Stimulated activated CD4-positive, alpha-beta T cell treated with anti-CD3 and anti-CD28 coated beads, Interleukin-4, amount 100 ng/mL, for 4 hours (primary cell): ENCODE results near the gene SEPSECS.

Experiments
- DNase-seq, 2 experiments: peaks; one replicate each; pipeline ENCODE4 v3.0.0-alpha.2; 2020

The SEPSECS gene

GRCh38 chr4:25154594-25155265, 5.5 kb downstream of the SEPSECS start:
- DNase-seq, result no peak

GRCh38 chr4:25146076-25146475, 14.2 kb downstream of the SEPSECS start:
- no peak for DNase-seq

GRCh38 chr4:25144870-25145481, 15.3 kb downstream of the SEPSECS start:
- DNase-seq, result no peak

- no peak for DNase-seq
These were observed 17.8 kb downstream of the SEPSECS start for GRCh38 chr4:25142468-25142867.

GRCh38 chr4:25141592-25141991, 18.7 kb downstream of the SEPSECS start:
- DNase-seq, result no peak

- no peak for DNase-seq
These were observed 27.1 kb downstream of the SEPSECS start for GRCh38 chr4:25133132-25133531.

GRCh38 chr4:25131926-25132325, 28.3 kb downstream of the SEPSECS start:
- no peak for DNase-seq

GRCh38 chr4:25131381-25131780, 28.9 kb downstream of the SEPSECS start:
- no peak for DNase-seq

GRCh38 chr4:25129917-25130316, 30.3 kb downstream of the SEPSECS start:
- no peak for DNase-seq

GRCh38 chr4:25128671-25129070, 31.6 kb downstream of the SEPSECS start:
- DNase-seq, result no peak

GRCh38 chr4:25123236-25123635, 37.0 kb downstream of the SEPSECS start:
- DNase-seq, result no peak

- no peak for DNase-seq
These were observed 39.9 kb downstream of the SEPSECS start for GRCh38 chr4:25120146-25120940.

- DNase-seq, result no peak
These were observed 42.4 kb downstream of the SEPSECS start for GRCh38 chr4:25117716-25118472.

- no peak for DNase-seq
These were observed 43.0 kb downstream of the SEPSECS start for GRCh38 chr4:25117274-25117673.

- DNase-seq, result no peak
These were observed 46.0 kb downstream of the SEPSECS start for GRCh38 chr4:25113915-25114904.

GRCh38 chr4:25112995-25113380, 47.3 kb downstream of the SEPSECS start:
- DNase-seq, result no peak

GRCh38 chr4:25112366-25112994, 47.8 kb downstream of the SEPSECS start:
- no peak for DNase-seq

- DNase-seq, result no peak
These were observed 48.5 kb downstream of the SEPSECS start for GRCh38 chr4:25111648-25112196.

- no peak for DNase-seq
These were observed 49.5 kb downstream of the SEPSECS start for GRCh38 chr4:25110527-25111329.

- no peak for DNase-seq
These were observed 50.7 kb downstream of the SEPSECS start for GRCh38 chr4:25109511-25109910.
